Endothelial cell of umbilical vein (primary cell): ENCODE measurements around the gene MED14. TPM values are rescaled to one million over a fixed set of nuclear protein-coding genes. Genes with fewer than 3 reads are reported as not detected.
A peak's percentile ranks its signal among the peaks of the same experiment; 100 is the strongest.

Experiments
- BruUV-seq: library from RNA; stranded (reverse); fragments of 400-500 nt; replicated peaks from 2 replicates; lab custom pipeline; 2021; lab: Mats Ljungman, UMichigan
- CTCF ChIA-PET: fragments of 300-600, 350-600 bp; sonication (Branson Sonifier 250); formaldehyde crosslinking; loops from one replicate; lab custom pipeline; 2021; ENCODE audit warnings: antibody characterized with exemption, inconsistent platforms; lab: Charles Lee
- POLR2A ChIA-PET: fragments of 300-600, 350-600 bp; sonication (Branson Sonifier 250); formaldehyde crosslinking; loops from one replicate; lab custom pipeline; 2021; ENCODE audit warnings: antibody characterized with exemption, inconsistent platforms; lab: Charles Lee
- DNase-seq: peaks from one replicate; pipeline ENCODE4 v3.0.0-alpha.2; 2011; ENCODE audit warnings: low read depth, low spot score
- FAIRE-seq: peaks from 2 replicates; lab custom pipeline; 2011; peaks lifted over from hg19 to GRCh38; lab: Jason Lieb, UNC
- H2AFZ ChIP-seq: 2 replicates; pipeline ENCODE4 v1.6.0; 2012; ENCODE audit warnings: low read depth, low read length, control low read depth, inconsistent platforms
- H3K27ac ChIP-seq: 2 replicates; pipeline ENCODE4 v1.5.1; 2011; ENCODE audit warnings: low read depth, mild to moderate bottlenecking, control low read depth, low read length, moderate library complexity; ENCODE audit not compliant: insufficient read depth
- H3K27me3 ChIP-seq, 2 experiments: 2 replicates each; pipeline versions ENCODE4 v1.6.0 to v1.6.1; 2011; ENCODE audit warnings: low read length in 2 of 2, mixed read lengths in 1 of 2; ENCODE audit not compliant: control insufficient read depth in 2 of 2, insufficient read depth in 2 of 2
- H3K36me3 ChIP-seq, 2 experiments: 2 replicates in 1 of 2; 3 replicates in 1 of 2; pipeline ENCODE4 v1.5.1; 2011; ENCODE audit warnings: low read length in 2 of 2, mild to moderate bottlenecking in 1 of 2, moderate library complexity in 1 of 2; ENCODE audit not compliant: control insufficient read depth in 2 of 2, insufficient read depth in 2 of 2; ENCODE audit errors: extremely low read depth in 1 of 2
- H3K4me1 ChIP-seq: 3 replicates; pipeline ENCODE4 v1.5.1; 2011; ENCODE audit warnings: mild to moderate bottlenecking, low read length; ENCODE audit not compliant: control insufficient read depth, insufficient read depth; ENCODE audit errors: extremely low read depth
- H3K4me2 ChIP-seq: 2 replicates; pipeline ENCODE4 v1.6.1; 2011; ENCODE audit warnings: low read length, control low read depth, mixed read lengths; ENCODE audit not compliant: insufficient read depth
- H3K4me3 ChIP-seq, 3 experiments: fragments of 200-600 bp in 1 of 3; sonication (generic), shearing (Covaris generic) in 1 of 3; replicated peaks in 1 of 3; 2 replicates each; pipeline ENCODE4 v1.5.1; 2011 to 2016; ENCODE audit warnings: control low read depth in 3 of 3, low read length in 3 of 3, mild to moderate bottlenecking in 2 of 3, inconsistent platforms in 1 of 3, low read depth in 1 of 3, moderate library complexity in 1 of 3; ENCODE audit not compliant: insufficient read depth in 1 of 3
- H3K79me2 ChIP-seq: 2 replicates; pipeline ENCODE4 v1.6.0; 2012; ENCODE audit warnings: low read length, inconsistent platforms; ENCODE audit not compliant: control insufficient read depth, insufficient read depth
- H3K9ac ChIP-seq: replicated peaks from 2 replicates; pipeline ENCODE3; 2011; ENCODE audit warnings: low read length, control low read depth; ENCODE audit not compliant: insufficient read depth; ENCODE audit errors: extremely low read depth
- H3K9me1 ChIP-seq: replicated peaks from 3 replicates; pipeline ENCODE4 v1.6.0; 2011; ENCODE audit warnings: mild to moderate bottlenecking, low read length; ENCODE audit not compliant: control insufficient read depth, insufficient read depth; ENCODE audit errors: extremely low read depth
- H3K9me3 ChIP-seq: replicated peaks from 2 replicates; pipeline ENCODE4 v1.5.1; 2012; ENCODE audit warnings: low read length, inconsistent platforms; ENCODE audit not compliant: control insufficient read depth, insufficient read depth
- H4K20me1 ChIP-seq: replicated peaks from 2 replicates; pipeline ENCODE3; 2011; ENCODE audit warnings: mild to moderate bottlenecking, low read length; ENCODE audit not compliant: control insufficient read depth, insufficient read depth; ENCODE audit errors: extremely low read depth
- FOS ChIP-seq: IDR thresholded peaks from 2 replicates; pipeline ENCODE4 v1.6.1; 2011; ENCODE audit warnings: mild to moderate bottlenecking, low read length, moderate library complexity, borderline replicate concordance; ENCODE audit not compliant: insufficient read depth
- GATA2 ChIP-seq: IDR thresholded peaks from 2 replicates; pipeline ENCODE4 v1.7.0; 2011; ENCODE audit warnings: low read depth, mild to moderate bottlenecking, moderate library complexity, mixed read lengths, low read length; ENCODE audit not compliant: insufficient read length, insufficient read depth
- JUN ChIP-seq: IDR thresholded peaks from 2 replicates; pipeline ENCODE4 v1.6.1; 2011; ENCODE audit warnings: borderline replicate concordance, low read depth; ENCODE audit not compliant: insufficient read length, insufficient read depth
- MAX ChIP-seq: IDR thresholded peaks from 2 replicates; pipeline ENCODE4 v1.6.1; 2011; ENCODE audit not compliant: insufficient read depth, insufficient read length
- POLR2A ChIP-seq: IDR thresholded peaks from 2 replicates; pipeline ENCODE4 v1.6.1; 2012; ENCODE audit warnings: low read depth, mild to moderate bottlenecking, control low read depth, low read length
- POLR2AphosphoS5 ChIP-seq: IDR thresholded peaks from 2 replicates; pipeline ENCODE4 v1.6.1; 2012; ENCODE audit warnings: low read depth, mild to moderate bottlenecking, control low read depth, low read length, moderate library complexity; ENCODE audit not compliant: insufficient read depth
- dilution Hi-C: fragments of 300-500 bp; cut with MboI; formaldehyde crosslinking; loops from one replicate; pipeline ENCODE4 v1.15.0; 2019; ENCODE audit warnings: low sequenced_read_pairs; ENCODE audit not compliant: extremely low pct_ligation_motif_present
- intact Hi-C: fragments of 100-400 bp; cut with micrococcal nuclease; formaldehyde crosslinking; loops from one replicate; pipeline ENCODE4 v1.10.0; 2022
- polyA plus RNA-seq, 4 experiments: library from polyadenylated mRNA; depleted of rRNA in 3 of 4; stranded (reverse) in 3 of 4; unstranded in 1 of 4; fragments of >200 nt; gene quantifications; 2 replicates each; pipeline versions ENCODE4 v1.2.1 to v1.2.3, GENCODE V29; 2011 to 2012; ENCODE audit warnings: missing spikeins in 1 of 4
- total RNA-seq: library from RNA; stranded (reverse); gene quantifications from 2 replicates; pipeline ENCODE4 v1.2.3, GENCODE V29; 2021
- TF ChIP-seq, protein P1 (sequence below), 2 donors: IDR thresholded peaks; 1 replicate in 1 of 2; 2 replicates in 1 of 2; pipeline ENCODE4 v1.5.1; 2011; ENCODE audit warnings: low read length in 2 of 2, mild to moderate bottlenecking in 2 of 2, moderate library complexity in 2 of 2, control low read depth in 1 of 2, inconsistent platforms in 1 of 2, low read depth in 1 of 2; ENCODE audit not compliant: insufficient read depth in 1 of 2; ENCODE audit errors: extremely low read depth in 1 of 2

The MED14 gene
- total and polyA plus RNA-seq, 2 donors (not counting 3 experiments of a cell fraction or from before 2014, with no cell fraction given) = 25.6 to 55.8 TPM

- no TSS peak for BruUV-seq
- Histone ChIP-seq H3K27ac (no peak overlapping the region), H3K36me3 (no peaks in the 10 kb centered on the region), H2AFZ (peak overlapping the region; percentile 6), H4K20me1 (no peaks in the 10 kb centered on the region), H3K27me3 (no peaks in the 10 kb centered on the region), H3K9me3 (no peaks in the 10 kb centered on the region), H3K79me2 (no peaks in the 10 kb centered on the region), H3K9ac (no peak overlapping the region), H3K4me2 (peak overlapping the region; percentile 24), H3K4me1 (peaks cover 3% of the 10 kb centered on the region), H3K4me3 (no peak overlapping the region), H3K9me1 (no peaks in the 10 kb centered on the region)
- dilution Hi-C loops (no loop called here), intact Hi-C loops (no loop called here)
- ChIA-PET POLR2A (no interaction called here), CTCF (interaction anchor here (1.9 to 2.0 kb wide), 2 partner anchors 13 to 45 kb away, joined by 5 to 6 read pairs; partner anchors contain the start of gene MED14)
- DNase-seq (peak; percentile 39), FAIRE-seq (peak; percentile 59)
- no peak for TF ChIP-seq GATA2
- no peak for TF ChIP-seq POLR2A
- TF ChIP-seq, protein P1, sequence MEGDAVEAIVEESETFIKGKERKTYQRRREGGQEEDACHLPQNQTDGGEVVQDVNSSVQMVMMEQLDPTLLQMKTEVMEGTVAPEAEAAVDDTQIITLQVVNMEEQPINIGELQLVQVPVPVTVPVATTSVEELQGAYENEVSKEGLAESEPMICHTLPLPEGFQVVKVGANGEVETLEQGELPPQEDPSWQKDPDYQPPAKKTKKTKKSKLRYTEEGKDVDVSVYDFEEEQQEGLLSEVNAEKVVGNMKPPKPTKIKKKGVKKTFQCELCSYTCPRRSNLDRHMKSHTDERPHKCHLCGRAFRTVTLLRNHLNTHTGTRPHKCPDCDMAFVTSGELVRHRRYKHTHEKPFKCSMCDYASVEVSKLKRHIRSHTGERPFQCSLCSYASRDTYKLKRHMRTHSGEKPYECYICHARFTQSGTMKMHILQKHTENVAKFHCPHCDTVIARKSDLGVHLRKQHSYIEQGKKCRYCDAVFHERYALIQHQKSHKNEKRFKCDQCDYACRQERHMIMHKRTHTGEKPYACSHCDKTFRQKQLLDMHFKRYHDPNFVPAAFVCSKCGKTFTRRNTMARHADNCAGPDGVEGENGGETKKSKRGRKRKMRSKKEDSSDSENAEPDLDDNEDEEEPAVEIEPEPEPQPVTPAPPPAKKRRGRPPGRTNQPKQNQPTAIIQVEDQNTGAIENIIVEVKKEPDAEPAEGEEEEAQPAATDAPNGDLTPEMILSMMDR (IDR thresholded peaks at IDR 0.05; ENCODE audit: extremely low read depth in 1 of 2, insufficient read depth in 1 of 2, low read depth in 1 of 2, low read length in 2 of 2) = no peak
- TF ChIP-seq FOS = no peak
- no peak for TF ChIP-seq JUN
- TF ChIP-seq POLR2AphosphoS5 = no peak
- no peak for TF ChIP-seq MAX
These were observed 13.6 kb upstream of the MED14 start for GRCh38 chrX:40748977-40749376.
